GM19035 (cell line): ENCODE data around the gene FOXN4.

Experiments used
- ATAC-seq: cut with Tn5 transposase; IDR thresholded peaks from one replicate; pipeline ENCODE4 v1.9.1; 2021; ENCODE audit not compliant: unreplicated experiment

FOXN4 gene

DNA sequence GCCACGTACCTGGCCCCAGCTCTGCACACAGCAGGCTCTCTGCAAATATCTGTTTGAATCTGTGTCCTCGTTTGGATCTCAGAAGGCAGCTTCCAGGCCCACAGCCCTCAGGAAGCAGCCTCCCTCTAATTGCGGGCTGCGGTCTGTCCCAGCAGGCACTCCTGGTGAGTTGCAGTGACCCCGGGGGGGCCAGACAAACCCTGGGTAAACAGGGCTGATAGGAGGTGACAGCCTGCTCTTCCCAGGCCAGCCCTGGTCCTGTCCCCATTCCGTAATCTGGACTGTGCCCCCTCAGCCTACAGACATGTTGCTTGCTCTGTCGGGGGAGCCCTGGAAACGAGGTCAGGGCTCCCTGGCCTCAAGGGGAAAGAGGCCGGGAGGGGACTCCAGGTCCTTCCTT, 2.0 kb downstream of the FOXN4 start:
- no peak for ATAC-seq

DNA sequence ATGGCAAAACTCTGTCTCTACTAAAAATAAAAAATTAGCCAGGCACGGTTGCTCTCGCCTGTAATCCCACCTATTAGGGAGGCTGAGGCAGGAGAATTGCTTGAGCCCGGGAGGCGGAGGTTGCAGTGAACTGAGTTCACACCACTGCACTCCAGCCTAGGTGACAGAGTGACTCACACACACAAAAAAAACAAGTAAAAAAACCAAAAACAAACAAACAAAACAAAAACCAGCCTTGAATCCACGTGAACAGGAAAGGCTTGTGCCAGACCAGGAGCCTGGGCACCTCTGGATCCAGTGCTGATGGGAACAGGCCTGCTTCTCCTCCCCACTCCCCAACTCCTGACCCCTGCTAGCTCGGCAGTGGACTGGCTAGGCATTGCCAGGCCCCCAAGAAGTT, 3.5 kb downstream of the FOXN4 start:
- ATAC-seq = no peak

DNA sequence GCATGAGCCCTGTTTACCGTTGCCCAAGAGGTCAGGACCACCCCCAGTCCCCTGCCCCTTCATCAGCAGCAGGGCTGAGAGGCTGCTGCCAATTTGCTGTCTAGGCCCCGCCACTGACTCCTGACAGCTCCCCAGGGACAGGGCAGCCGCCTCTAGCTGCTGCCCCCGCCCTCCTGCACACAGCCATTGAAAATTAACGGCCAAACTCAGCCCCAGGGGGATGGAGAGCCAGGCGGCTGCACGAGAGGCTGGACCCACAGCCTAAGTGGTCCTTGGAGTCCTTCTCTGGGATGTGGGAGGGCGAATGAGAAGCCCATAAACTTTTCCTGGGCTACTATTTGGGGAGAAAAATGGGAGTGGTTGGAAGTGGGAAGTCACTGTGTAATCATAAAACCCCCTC, 4.6 kb downstream of the FOXN4 start:
- no peak for ATAC-seq

DNA sequence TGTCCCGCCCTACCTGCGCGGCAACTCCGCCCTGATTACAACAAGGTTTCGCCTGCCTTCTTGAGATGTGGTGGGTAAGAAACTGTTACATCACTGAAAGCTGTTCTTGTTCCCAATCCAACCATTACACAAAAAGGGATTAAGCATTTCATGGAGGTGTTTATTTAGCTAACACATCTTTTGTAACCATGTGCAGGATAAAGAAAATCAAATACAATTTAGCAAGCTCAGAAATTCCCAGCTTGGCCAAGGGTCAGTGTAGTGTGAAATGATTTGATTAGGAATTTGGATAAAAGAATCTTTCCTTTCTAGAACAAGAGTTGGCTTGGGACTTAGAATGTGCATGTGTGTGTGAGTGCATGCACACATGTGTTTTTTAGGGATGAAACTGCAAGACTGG, 6.3 kb downstream of the FOXN4 start:
- ATAC-seq = no peak

DNA sequence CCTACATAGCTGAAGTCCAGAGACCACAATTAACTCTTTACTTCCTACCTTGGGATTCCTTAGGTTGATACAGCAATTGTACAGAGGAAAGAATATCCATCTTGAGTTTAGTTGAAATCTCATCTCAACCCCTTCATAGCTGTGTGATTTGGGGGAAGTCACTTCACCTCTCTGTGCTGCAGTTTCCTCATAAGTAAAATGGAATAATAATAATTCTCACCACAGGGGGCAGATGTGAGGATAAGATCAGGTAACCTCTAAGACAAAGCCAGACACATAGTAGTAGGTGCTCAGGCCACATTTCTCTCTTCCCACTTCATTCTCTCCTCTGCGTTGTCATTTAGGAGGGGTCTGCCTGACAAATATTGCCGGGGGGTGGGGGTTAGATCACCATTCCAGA, 6.7 kb downstream of the FOXN4 start:
- no peak for ATAC-seq

DNA sequence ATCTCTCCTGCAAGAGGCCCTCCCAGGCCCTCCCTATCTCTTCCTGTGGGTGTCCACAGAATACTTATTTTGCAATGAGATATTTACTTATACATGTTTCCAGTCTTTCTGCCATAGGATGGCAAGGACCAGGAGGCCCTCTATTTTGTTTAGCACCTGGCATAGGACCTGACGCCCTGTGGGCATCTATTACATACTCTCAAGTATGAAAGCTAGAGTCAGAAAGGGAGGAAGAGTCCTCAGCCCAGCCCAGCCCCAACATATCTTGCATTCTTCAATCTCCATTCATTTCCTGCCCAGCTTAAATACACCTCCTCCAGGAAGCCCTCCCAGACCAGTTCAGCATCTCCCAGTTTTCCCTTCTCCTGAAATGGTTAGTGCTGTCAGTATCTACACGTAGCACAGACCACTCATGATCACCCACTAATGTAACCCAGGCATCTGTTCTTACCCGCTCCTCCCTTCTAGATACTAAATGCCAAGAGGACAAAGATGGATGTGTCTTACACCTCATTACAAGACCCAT, 7.4 kb downstream of the FOXN4 start:
- ATAC-seq = no peak

DNA sequence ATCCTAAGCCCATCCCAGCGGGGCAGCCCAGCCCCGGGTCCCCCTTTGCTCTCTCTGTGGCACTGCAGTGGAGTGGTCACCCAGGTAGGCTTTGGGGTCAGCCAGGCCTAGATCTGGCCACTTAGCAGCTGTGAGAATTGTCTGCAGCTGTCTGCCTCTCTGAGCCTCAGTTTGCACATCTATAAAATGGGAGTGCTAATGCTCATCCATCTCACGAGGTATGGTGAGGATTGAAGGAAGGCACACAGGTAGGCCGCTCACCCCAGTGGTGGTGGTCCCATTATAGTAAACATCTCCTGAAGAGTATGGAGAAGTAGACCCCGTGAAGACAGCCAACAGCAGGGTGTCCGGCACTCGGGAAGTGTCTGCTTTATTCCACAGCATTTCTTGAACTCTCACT, 9.2 kb downstream of the FOXN4 start:
- ATAC-seq = no peak

DNA sequence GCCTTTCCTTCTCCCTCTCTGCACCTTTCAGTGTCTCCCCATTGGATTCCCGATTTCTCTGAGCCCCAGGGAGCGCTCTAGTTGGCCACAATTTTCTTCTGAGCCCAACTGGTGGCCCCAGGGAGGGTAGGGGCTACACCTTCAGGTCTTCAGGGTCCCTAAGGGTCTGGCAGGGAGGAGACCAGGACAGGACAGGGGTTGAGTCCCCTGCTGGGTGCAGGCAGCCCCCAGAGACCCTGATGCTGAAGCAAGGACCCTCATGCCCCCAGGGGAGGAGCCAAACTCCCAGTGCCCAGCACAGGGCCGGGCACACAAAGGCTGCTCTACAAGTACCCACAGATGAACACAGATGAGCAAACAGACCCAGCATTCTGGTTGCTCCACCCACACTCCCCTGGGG, 12.7 kb downstream of the FOXN4 start:
- ATAC-seq = no peak

DNA sequence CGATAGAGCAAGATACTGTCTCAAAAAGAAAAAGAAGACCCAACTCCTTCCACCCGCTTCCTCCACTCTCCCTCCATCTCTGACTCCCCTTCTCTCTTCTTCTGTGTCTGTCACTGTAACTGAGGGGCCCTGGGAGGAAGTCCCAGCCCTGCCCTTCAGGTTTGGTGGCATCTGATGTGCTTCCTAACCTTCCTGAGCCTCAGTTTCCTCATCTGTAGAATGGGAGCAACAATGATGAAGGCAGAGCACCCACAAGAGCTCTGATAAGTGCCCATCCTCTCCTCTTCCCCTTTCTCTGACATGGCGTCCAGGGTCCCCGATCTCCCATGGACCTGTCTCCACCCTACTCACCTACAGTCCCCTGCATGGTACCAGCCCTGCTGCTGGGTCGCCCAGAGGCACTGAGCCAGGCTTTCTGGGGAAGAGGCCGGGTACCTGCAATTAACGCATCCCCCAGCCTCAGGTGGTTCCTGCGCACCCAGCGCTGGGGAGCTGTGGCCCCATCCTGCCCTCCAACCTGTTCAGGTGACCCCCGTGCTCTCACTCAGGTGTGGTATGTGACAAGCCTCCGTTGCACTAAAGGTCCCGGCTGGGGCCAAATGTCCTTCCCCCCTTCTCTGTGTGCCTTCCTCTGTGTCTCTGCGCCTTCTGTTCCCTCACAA, 13.2 kb downstream of the FOXN4 start:
- no peak for ATAC-seq

DNA sequence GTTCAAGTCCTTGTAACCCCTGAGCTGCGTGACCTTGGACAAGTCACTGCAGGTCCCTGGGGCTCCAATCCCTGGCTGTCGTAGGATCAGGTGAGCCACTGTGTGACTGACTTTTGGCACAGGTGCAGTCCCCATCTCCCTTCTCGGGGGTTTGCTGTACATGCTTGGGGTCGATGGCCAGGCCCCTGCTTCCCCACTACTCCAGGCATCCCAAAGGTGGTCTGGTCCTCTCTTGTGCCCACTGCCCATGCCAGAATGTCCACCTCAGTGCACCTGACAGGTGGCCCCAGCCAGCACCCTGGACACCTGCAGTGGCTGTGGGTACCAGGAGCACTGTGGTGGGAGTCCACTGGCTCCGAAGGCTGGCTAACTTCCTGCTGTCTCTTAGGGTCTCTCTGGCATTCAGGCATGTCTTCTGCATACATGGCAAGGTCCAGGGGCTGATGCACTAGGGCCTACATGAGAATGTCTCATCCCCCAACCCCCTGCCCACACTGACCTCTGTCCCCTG, 14.7 kb downstream of the FOXN4 start:
- ATAC-seq = no peak

DNA sequence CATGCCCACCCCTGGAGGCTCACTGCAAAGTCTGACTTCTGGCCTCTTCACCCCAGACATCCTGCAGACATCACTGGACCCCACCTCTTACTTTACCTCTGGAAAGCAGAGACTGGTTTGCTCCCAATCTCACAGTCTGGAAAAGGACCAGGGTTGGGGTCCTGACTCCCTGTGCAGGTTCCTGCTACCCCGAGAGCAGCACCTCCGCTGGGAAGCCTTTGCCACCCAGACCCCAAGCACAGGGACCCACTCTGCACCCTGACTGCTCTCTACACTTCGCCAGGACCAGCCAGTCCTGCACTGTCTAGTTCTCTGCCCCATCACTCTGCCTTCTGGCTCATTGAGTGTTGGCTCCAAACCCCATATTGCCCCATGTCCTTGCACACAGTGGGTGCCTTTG, 16.0 kb downstream of the FOXN4 start:
- no peak for ATAC-seq

DNA sequence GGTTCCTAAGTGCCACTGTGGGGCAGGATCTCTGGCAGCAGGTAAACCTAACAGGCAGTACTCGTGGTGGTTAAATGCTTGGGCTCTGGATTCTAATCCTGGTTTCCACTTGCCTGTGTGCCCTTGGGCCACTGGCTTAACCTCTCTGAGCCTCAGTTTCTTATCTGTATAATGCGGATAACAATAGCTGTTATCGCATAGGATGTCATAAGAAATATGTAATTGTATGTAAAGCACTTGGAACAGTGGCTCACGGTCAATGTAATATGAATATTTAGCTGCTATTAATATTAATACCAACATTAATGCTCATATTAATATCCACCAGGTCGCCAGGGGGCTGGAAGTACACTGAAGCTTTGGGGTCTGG, 16.8 kb downstream of the FOXN4 start:
- ATAC-seq = no peak

DNA sequence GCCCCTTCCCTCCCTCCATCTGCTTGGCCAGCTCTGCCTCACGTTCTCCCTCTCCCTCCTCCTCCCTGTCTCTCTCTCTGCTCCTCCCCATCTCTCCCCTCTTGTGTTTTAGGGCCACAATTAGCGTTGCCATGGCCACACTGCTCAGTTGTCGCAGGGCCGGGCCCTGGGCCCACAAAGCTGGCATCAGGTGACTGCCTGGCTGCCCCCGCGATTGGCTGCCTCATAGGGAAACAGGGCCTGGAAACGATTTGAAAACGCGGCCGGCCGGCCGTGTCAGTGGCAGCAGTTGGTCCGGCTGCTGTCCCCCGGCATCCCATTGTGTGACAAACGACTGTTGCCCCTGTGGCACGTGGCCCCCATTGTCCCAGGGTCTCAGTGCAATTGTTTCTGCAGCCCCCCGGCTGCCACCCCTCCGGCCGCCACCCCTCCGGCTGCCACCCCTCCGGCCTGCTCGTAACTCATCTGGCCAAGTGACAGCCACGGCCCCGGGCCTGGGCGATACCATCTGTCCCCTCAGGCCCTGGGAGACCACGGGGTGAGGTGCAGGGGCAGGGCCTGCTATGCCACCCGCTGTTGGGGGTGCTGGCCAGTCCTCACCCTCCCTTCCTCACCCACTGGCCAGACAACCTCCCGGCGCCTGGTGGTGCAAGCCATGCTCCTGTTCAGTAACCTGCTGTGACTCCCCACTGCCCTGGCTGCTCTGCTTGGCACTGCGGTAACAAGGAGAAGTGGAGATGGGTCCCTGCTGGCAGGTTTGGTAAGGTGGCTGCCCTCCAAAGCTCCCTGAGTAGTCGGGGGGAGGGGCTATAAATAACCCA, 17.4 kb downstream of the FOXN4 start:
- ATAC-seq = no peak

DNA sequence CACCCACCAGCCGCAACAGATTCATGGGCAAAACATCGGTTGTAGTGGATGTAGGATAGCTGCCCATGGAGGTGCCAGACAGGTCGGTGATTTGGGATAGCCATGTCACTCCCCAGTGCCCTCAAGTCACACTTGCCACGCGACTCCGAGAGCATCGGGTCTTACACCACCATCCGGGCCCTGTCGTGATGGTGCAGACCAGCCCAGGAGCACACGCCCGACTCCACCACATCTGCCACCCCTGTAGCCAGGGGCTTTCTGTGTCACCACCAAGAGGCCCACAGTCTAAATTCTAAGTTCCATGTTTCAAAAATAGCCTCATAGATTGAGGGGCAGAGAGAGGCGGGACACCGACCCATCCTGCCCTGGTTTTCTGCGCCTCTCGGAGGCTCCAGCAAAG, 18.0 kb downstream of the FOXN4 start:
- no peak for ATAC-seq

DNA sequence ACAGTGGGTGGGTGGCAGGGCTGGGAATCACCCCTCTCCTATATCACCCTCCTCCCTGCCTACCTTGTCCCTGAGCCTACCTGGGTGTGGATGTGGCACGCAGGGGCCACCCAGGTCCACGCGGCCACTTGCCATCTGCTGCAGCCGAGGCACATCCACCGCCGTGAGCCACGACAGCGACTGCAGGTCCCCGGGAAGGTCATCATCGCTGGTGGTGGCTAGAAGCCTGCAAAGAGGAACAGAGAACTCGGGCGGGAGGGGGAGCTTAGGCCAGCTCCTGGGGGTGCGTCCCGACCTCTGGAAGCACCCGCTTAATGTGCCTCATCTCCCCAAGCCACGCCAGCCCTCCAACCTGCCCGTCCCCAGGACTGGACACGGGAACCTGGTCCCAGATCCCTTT, 19.0 kb downstream of the FOXN4 start:
- ATAC-seq = no peak

DNA sequence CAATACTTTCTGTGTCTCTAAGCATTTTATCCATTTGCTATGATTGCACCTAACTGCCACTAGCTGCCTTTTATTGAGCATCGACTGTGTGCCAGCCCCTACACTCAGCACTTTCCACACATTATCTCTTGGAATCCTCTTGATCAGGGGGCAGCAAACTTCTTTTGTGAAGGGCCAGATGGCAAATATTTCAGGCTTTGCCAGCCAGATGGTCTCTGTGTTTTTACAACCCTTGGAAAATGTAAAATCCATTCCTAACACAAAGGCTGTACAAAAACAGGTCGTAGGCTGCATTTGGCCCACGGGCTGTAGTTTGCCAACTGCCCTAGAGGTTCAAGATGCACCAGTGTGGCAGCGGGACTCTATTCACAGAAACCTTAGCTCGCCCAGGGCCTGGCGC, 19.5 kb downstream of the FOXN4 start:
- ATAC-seq = no peak

DNA sequence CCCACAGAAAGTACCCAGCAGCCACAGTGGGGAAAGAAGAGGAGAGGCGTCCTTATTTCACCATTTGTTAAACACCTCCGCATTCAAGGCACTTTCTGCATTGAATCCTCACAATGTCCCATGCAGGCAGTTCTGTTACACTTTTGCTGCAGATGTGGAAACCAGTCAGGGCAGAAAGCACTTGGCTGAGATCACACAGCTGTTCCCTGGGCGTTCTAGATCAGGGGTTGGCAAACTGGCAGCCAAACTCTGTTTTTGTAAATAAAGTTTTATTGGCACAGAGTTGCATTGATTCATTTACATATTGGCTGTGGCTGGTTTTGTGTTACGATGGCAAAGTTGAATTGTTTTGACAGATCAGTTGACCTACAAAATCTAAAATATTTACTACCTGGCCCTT, 20.1 kb downstream of the FOXN4 start:
- ATAC-seq = no peak

DNA sequence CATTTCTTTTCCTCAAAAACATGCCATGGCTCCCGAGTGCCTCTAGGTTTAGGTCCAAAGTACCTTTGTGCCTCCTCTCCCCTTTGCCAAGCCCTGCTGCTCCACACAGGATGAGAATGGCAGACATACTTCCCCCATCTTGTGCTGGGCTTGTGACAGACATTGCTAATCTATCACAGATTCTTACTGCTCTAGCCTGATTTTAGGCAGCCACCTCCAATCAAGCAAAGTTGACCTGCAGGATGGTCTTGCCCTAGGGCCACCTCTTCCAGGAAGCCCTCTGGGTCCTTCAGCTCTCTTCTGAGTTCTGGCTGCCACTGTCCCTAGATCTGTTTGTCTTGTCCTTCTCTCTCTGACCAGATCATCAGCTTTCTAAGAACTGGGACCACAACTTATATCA, 20.5 kb downstream of the FOXN4 start:
- ATAC-seq = no peak

DNA sequence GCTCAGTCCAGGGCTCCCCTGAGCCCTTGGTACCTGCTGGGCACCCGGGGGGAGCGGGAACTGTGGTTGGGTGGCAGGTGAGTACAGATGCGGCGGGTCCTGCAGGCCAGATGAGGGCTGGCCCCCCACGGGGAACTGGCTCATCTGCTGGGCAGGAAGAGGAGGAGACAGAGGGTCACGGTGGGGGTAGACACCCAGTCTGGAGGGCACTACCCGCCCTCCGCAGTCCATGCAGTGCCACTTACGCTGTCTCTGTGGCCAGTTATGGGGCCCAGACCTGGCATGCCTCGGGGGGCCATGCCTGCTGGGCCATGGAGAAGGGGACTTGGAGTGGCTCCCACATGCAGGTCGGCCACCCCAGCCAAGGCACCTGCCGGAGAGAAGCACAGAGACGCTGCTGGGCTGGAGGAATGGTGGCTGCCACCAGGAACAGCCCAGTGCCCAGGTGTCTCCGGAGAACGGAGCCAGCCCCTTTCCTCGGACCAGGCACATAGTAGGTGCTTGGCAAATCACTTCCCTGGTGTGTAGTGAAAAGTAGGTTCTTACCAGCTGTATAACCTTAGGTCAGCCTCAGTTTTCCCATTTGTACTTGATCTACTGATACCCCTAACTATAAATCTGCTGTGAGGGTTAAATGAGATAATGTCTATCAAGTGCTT, 21.1 kb downstream of the FOXN4 start:
- ATAC-seq = no peak

DNA sequence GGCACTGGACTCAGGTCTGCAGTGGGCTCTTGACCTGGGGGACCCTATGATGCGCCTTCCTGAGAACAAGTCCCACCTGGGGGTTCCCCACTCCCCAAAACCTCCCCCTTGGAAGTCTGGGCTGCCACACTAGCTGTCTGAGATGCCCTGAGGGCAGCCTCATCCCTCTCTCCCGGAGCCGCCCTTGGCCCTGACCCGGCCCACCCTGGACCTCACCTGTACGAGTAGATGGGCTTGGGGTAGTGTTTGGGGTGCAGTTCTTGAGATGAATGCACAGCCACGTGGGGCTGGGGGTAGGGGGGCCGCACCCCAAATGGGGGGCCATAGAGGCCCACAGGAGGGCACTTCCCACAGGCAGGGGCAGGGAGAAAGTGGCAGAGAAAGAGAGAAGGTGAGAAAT, 21.9 kb downstream of the FOXN4 start:
- ATAC-seq = no peak

DNA sequence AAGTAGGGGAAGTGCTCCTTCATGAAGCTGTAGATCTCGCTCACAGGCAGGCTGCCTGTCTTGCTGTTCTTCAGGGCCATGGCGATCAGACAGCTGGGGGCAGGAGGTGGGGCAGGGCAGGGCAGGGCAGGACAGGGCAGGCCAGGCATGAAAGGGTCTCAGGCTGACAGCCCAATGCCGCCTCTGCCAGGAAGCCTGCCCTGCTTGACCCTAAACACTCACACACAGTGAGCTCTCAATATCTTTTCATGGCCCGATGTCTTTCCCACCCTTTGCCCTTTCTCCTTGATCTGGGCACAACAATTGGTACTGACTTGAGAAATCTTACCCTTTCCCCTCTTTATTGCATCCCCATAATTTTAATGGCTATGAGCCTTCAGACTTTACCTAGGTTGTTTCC, 22.4 kb downstream of the FOXN4 start:
- ATAC-seq = no peak

DNA sequence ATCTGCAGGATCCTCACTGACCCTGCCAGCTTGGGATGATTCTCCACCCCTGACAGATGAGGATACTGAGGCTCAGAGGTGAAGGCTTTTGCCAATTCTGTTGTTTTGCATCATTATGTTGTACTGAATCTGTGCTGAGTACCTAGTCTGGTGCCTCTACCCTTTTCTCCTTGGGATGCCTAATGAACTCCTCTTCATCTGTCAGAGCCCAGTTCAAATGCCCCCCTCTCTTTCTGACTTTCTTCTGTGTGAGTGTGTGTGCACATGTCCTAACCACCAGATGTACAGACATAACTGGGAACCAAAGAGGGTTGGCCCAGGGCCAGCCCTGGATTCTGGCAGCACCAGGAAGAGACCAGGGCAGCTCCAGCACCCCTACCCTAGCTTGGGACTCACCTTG, 22.8 kb downstream of the FOXN4 start:
- ATAC-seq = no peak
